GM23338 (cell line): ENCODE data around the gene OLA1.

Experiments used
- CREB1 ChIP-seq: fragments of 250-450 bp; sonication (Bioruptor Pico); IDR thresholded peaks from 2 replicates; pipeline ENCODE4 v1.5.0; 2020; ENCODE audit warnings: low read depth, mild to moderate bottlenecking, moderate library complexity
- EZH2 ChIP-seq: fragments of 200-600 bp; sonication (generic); IDR thresholded peaks from one replicate; pipeline ENCODE4 v1.8.0; 2017; ENCODE audit warnings: antibody characterized with exemption, mild to moderate bottlenecking, low read depth; ENCODE audit not compliant: unreplicated experiment
- EZH2phosphoT487 ChIP-seq: fragments of 200-600 bp; sonication (generic); IDR thresholded peaks from one replicate; pipeline ENCODE4 v1.8.1; 2018; ENCODE audit warnings: antibody characterized with exemption; ENCODE audit not compliant: unreplicated experiment
- JUNB ChIP-seq: IDR thresholded peaks from one replicate; pipeline ENCODE4 v1.6.1; 2016; ENCODE audit warnings: antibody characterized with exemption; ENCODE audit not compliant: unreplicated experiment
- NANOG ChIP-seq: IDR thresholded peaks from 2 replicates; pipeline ENCODE4 v1.6.1; 2016; ENCODE audit warnings: antibody characterized with exemption, borderline replicate concordance
- POLR2AphosphoS5 ChIP-seq: IDR thresholded peaks from 2 replicates; pipeline ENCODE4 v1.6.1; 2016; ENCODE audit warnings: antibody characterized with exemption, low read depth
- STAT1 ChIP-seq: IDR thresholded peaks from one replicate; pipeline ENCODE4 v1.6.1; 2016; ENCODE audit warnings: antibody characterized with exemption; ENCODE audit not compliant: unreplicated experiment
- ZNF114 ChIP-seq: fragments of 250-450 bp; sonication (Bioruptor Pico); IDR thresholded peaks from 2 replicates; pipeline ENCODE4 v1.5.0; 2020; ENCODE audit warnings: mild to moderate bottlenecking, moderate library complexity
- TF ChIP-seq, protein P1 (sequence below), 2 experiments: fragments of 200-600 bp in 1 of 2; sonication (generic) in 1 of 2; conservative IDR thresholded peaks; 2 replicates each; pipeline versions ENCODE4 v1.5.1 to v1.6.1; 2016 to 2017; ENCODE audit warnings: antibody characterized with exemption in 2 of 2, low read depth in 2 of 2, mild to moderate bottlenecking in 2 of 2, moderate library complexity in 1 of 2
- TF ChIP-seq, protein P2 (sequence below): IDR thresholded peaks from 2 replicates; pipeline ENCODE4 v1.6.1; 2016; ENCODE audit warnings: antibody characterized with exemption
- TF ChIP-seq, protein P3 (sequence below): IDR thresholded peaks from one replicate; pipeline ENCODE4 v1.6.1; 2018; ENCODE audit warnings: antibody characterized with exemption; ENCODE audit not compliant: unreplicated experiment

DNA sequence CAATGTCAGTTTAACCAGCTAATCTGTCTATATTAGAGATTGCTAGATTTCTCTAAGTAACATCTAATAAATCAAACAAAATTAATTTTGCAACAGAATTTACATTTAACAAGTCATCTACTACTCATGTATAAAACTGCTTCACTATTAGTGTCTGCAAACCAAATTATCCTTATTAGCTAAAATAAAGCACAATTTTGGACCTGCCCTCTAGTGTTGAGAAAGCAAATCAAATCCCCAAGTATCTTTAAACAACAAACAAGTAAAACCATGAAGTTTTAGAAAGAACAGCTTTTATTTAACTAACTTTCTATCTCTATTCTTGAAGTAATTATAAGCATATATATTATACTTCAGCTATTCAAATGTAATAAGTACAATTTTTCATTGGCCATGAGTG, 170.1 kb downstream of the OLA1 start:
- TF ChIP-seq, protein P1, sequence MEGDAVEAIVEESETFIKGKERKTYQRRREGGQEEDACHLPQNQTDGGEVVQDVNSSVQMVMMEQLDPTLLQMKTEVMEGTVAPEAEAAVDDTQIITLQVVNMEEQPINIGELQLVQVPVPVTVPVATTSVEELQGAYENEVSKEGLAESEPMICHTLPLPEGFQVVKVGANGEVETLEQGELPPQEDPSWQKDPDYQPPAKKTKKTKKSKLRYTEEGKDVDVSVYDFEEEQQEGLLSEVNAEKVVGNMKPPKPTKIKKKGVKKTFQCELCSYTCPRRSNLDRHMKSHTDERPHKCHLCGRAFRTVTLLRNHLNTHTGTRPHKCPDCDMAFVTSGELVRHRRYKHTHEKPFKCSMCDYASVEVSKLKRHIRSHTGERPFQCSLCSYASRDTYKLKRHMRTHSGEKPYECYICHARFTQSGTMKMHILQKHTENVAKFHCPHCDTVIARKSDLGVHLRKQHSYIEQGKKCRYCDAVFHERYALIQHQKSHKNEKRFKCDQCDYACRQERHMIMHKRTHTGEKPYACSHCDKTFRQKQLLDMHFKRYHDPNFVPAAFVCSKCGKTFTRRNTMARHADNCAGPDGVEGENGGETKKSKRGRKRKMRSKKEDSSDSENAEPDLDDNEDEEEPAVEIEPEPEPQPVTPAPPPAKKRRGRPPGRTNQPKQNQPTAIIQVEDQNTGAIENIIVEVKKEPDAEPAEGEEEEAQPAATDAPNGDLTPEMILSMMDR (conservative IDR thresholded peaks at IDR 0.05; ENCODE audit: low read depth in 2 of 2): peak in 1 of 2 experiments; percentile 76; a peak in 3 of 4 replicates
- TF ChIP-seq, protein P2, sequence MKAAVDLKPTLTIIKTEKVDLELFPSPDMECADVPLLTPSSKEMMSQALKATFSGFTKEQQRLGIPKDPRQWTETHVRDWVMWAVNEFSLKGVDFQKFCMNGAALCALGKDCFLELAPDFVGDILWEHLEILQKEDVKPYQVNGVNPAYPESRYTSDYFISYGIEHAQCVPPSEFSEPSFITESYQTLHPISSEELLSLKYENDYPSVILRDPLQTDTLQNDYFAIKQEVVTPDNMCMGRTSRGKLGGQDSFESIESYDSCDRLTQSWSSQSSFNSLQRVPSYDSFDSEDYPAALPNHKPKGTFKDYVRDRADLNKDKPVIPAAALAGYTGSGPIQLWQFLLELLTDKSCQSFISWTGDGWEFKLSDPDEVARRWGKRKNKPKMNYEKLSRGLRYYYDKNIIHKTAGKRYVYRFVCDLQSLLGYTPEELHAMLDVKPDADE: no peak
- TF ChIP-seq POLR2AphosphoS5 (no peak), JUNB (no peak), EZH2 (no peak), EZH2phosphoT487 (no peak), CREB1 (CRISPR knock-in tag) (no peak), NANOG (no peak), STAT1 (no peak), ZNF114 (no peak)
- TF ChIP-seq, protein P3, sequence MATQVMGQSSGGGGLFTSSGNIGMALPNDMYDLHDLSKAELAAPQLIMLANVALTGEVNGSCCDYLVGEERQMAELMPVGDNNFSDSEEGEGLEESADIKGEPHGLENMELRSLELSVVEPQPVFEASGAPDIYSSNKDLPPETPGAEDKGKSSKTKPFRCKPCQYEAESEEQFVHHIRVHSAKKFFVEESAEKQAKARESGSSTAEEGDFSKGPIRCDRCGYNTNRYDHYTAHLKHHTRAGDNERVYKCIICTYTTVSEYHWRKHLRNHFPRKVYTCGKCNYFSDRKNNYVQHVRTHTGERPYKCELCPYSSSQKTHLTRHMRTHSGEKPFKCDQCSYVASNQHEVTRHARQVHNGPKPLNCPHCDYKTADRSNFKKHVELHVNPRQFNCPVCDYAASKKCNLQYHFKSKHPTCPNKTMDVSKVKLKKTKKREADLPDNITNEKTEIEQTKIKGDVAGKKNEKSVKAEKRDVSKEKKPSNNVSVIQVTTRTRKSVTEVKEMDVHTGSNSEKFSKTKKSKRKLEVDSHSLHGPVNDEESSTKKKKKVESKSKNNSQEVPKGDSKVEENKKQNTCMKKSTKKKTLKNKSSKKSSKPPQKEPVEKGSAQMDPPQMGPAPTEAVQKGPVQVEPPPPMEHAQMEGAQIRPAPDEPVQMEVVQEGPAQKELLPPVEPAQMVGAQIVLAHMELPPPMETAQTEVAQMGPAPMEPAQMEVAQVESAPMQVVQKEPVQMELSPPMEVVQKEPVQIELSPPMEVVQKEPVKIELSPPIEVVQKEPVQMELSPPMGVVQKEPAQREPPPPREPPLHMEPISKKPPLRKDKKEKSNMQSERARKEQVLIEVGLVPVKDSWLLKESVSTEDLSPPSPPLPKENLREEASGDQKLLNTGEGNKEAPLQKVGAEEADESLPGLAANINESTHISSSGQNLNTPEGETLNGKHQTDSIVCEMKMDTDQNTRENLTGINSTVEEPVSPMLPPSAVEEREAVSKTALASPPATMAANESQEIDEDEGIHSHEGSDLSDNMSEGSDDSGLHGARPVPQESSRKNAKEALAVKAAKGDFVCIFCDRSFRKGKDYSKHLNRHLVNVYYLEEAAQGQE: no peak
